Erythroblast (primary cell): ENCODE measurements around the gene TMEM37.

Experiments
- DNase-seq, 2 experiments: peaks; one replicate each; lab custom pipeline; 2025; lab: John Stamatoyannopoulos, UW
- GATA1 ChIP-seq: IDR thresholded peaks from 2 replicates; pipeline ENCODE4 v1.6.1; 2011; ENCODE audit warnings: low read depth, mild to moderate bottlenecking, control low read depth, low read length, moderate library complexity
- POLR2A ChIP-seq: IDR thresholded peaks from 2 replicates; pipeline ENCODE4 v1.6.1; 2011; ENCODE audit warnings: mild to moderate bottlenecking, low read length

Gene TMEM37

DNA sequence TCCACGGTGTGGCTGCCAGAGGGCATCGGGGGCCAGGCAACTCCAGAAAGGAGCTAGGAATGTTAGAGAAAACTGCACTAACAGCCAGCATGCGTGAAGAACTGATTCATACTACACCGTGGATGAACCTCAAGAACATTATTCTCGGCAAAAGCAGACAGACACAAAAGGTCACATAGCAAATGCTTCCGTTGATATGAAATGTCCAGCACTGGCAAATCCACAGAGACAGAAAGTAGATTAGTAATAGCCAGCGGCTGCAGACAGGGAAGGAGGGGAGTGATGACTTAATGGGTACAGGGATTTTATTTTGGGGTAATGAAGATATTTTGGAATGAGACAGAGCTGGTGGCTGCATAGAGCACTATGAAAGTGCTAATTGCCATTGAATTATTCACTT is 55.2 kb downstream of the TMEM37 start:
- DNase-seq: no peak
- TF ChIP-seq GATA1 (no peak), POLR2A (no peak)

- no peak for DNase-seq
- TF ChIP-seq POLR2A (no peak), GATA1 (no peak)
Measured at GRCh38 chr2:119487434-119488244, 56.0 kb downstream of the TMEM37 start.
